HL-60/S4 treated with phorbol 12-myristate 13-acetate at 8.2 ng/mL for 4 days and 3 days (cell line): ENCODE measurements around the gene SRGAP1.
"Not testable (repeated sequence)": the region's sequence is repeated elsewhere in the genome, so short reads cannot be mapped to it uniquely, and the experiment has no call there.

Experiments used
- in situ Hi-C: fragments of 300-500 bp; cut with MboI; formaldehyde crosslinking; loops from 2 replicates; pipeline ENCODE4 v1.15.0; 2022; ENCODE audit warnings: low sequenced_read_pairs

Gene SRGAP1

DNA sequence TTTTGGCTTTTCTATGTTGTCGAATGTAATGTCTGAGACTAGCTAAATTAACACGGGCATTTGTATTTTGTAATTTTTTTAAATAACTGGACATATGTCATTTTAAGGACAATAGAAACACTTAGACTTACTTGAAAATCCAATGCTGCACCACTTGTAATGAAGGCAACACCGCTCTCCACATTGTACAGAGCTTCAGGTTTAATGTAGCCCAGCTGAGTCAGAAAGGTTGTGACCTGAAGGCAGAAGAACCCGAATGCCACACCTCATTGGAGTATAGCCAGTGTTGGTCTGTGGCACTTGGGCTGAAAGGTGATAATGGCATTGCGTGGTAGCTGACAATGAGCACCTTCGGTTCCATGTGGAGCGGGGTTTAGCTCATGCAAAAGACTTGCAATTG, 298.3 kb downstream of the SRGAP1 start:
- in situ Hi-C loops, result no loop called here

GRCh38 chr12:64145226-64145625, 300.7 kb downstream of the SRGAP1 start:
- in situ Hi-C loops, result no loop called here

DNA sequence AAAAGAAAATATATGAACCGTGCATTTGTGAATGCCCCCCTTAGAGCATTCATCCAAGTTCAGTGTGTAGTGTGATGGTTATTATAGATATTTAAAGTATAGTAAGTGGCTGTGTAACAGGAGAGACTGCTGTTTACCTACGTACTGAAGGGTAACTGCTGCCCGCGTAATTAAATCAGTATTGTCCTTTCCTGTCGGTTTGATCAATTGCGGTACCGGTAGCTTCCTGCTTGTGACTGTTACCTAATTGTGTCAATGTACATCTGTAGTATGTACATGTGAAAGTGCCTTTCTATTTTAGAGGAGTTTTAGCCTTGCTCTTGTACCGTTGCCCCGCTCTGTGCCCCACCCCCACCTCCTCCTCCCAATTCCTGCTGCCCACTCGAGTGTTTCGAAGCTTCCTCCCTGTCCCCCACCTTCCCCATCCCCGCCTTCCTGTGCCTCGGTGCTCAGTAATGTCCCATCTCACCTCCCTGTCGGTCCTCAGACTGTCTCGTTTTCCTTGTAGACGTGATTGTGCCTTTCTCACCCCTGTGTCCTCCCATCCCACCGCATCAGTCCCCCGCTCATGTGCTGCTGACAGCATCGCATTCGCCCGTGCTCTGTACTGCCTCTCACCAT, 302.6 kb downstream of the SRGAP1 start:
- in situ Hi-C loops, result no loop called here

DNA sequence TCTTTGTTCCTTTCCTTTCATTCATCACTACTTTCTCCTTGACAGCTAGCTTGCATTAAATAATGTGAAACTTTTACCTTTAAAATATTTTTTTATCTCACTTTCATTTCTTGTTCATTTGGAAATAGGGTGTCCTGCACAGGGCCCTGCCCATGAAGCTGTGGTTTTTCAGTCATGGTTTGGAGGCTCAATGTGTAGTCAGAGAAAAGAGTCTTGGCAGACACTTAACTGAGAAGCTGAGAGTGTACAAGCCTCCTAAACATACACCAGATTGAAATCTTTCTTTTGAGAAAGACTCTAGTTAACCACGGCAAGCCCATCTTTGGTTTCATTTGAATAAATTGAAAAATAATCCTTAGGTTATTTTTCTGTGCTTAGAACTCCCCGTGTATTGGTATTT, 303.4 kb downstream of the SRGAP1 start:
- in situ Hi-C loops, result no loop called here

GRCh38 chr12:64154677-64155076, 310.2 kb downstream of the SRGAP1 start:
- in situ Hi-C loops, result no loop called here

GRCh38 chr12:64157110-64157509, 312.6 kb downstream of the SRGAP1 start:
- in situ Hi-C loops, result no loop called here

GRCh38 chr12:64160021-64160710, 315.7 kb downstream of the SRGAP1 start:
- in situ Hi-C loops, result no loop called here

- in situ Hi-C loops, result no loop called here
Observed at GRCh38 chr12:64160711-64161060, 316.2 kb downstream of the SRGAP1 start.

DNA sequence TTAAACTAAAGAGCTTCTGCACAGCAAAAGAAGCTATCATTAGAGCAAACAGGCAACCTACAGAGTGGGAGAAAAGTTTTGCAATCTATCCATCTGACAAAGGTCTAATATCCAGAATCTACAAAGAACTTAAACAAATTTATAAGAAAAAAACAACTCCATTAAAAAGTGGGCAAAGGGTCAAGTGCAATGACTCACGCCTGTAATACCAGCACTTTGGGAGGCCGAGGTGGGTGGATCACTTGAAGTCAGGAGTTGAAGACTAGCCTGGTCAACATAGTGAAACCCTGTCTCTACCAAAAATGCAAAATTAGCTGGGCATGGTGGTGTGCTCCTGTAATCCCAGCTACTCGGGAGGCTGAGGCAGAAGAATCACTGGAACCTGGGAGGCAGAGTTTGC, 322.1 kb downstream of the SRGAP1 start:
- in situ Hi-C loops, result not testable (repeated sequence)

GRCh38 chr12:64167041-64167440, 322.5 kb downstream of the SRGAP1 start:
- in situ Hi-C loops, result not testable (repeated sequence)

GRCh38 chr12:64170024-64170423, 325.5 kb downstream of the SRGAP1 start:
- in situ Hi-C loops, result no loop called here

DNA sequence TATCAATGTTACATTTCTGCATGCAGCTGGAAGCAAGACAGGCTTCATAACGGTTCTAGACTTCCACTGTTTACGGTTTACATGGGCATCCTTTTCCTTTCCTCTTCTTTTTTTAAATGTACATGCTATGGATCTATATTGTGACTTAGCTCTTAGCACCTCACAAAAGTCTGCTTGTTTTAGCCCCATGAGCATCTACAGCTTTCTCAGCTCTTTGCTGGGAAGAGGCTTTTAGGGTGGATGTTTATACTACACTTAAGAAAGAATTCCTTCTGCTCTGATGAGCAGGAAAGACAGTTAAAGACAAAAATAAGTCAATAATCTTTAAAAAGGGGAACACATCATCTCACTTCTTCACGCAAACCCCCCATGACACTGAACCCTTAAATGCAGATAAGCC, 326.2 kb downstream of the SRGAP1 start:
- in situ Hi-C loops, result no loop called here

DNA sequence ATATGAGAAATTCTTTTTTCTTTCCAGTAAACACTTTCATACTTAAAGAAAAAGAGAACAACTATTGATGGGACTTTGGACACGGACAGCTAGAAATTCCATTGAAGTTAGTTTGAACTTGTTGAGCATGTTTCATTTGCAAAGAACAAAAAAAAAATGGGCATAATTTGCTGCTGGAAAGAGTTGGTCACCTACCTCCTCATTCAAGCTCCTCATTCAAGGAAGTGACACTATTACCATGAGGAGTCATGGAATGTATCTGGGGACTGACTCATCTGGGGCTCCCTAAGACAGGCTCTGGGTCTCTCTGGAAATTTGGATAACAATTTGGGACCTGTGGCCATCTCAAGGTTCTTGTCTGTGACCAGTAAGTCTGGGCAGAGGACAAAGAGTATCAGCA, 327.2 kb downstream of the SRGAP1 start:
- in situ Hi-C loops, result no loop called here

DNA sequence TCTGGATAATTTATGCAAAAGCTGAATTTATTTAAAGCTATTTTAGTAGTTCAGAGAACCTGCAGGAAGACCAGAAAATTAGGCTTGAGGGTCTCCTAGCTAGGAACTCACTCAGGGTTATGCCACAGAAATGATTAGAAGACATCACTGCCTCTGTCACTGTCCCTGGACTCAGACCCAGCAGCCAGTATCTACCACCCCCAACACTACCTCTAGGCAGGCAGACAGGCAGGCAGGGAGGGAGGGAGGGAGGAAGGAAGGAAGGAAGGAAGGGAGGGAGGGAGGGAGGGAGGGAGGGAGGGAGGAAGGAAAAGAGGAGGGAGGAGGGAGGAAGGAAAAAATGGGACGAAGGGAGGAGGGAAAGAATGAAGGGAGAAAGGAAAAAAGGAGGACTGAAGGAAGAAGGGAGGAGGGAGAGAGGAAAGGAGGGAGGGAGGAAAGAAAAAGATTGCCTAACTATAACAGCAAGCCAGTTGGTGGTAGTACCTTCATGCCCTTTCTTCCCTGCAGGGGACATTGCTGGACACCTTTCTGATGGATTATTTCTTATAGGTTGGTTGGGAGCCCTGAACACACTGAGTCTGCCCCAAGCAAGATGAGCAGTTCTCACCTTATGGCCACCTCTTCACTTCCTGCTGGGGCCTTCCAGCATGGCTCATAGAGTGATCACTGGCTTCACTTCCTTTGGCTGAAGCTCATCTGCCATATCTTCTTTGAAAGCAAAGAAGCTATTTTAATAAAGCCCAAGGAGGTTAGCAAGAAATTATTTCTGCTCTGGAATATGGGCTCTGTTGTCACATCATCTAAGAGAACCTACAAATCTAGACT, 327.9 kb downstream of the SRGAP1 start:
- in situ Hi-C loops, result no loop called here

GRCh38 chr12:64173456-64173855, 329.0 kb downstream of the SRGAP1 start:
- in situ Hi-C loops, result no loop called here

DNA sequence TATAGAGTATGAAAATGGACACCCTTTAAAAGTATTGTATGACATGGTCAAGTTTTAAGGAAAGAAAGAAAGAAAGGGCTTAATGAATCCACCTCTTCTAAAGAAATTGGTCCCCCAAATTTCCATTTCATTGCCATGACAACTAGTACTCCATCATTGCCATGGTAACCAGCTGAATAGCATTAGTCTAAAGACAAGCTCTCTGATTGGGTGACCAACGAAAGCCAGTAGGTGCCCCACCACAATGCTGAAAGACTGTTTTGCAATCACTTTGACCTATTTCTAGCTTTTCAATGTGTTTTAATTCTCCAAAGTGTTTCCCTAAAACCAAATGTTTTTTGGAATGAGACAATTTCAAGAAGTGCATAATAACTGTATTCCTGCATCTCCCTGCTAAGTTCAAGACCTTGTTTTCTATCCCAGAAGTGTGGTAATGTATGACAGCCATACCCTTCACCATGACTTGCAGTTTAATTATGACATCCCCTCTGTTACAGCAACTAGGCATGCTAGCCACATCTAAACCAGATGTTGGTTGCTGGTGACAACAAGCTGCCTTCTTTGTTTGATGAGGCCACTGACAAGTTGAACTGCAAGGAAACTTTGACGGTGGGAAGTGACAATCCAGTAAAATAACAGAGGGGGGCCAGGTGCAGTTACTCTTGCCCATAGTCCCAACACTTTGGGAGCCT, 330.9 kb downstream of the SRGAP1 start:
- in situ Hi-C loops, result no loop called here

DNA sequence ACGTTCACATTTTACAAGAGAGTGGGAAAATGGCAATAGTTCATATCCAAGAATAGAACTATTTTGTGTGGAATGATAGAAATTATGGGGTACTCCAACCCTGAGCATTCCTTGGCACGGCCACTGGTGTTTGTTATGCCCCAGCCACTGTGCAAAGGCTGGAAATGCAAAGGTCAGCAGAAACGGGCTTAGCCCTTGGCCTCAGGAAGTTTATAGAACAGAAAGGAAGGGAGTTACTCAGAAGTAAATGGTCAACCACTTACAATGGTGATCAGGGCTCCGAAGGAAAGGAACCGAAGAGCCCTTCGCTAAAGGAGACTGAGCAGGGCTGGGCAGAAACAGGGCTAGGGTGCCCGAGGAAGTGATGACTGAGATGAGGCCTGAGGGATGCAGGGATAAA, 332.5 kb downstream of the SRGAP1 start:
- in situ Hi-C loops, result no loop called here

- in situ Hi-C loops, result no loop called here
Observed at GRCh38 chr12:64178122-64178521, 333.6 kb downstream of the SRGAP1 start.

DNA sequence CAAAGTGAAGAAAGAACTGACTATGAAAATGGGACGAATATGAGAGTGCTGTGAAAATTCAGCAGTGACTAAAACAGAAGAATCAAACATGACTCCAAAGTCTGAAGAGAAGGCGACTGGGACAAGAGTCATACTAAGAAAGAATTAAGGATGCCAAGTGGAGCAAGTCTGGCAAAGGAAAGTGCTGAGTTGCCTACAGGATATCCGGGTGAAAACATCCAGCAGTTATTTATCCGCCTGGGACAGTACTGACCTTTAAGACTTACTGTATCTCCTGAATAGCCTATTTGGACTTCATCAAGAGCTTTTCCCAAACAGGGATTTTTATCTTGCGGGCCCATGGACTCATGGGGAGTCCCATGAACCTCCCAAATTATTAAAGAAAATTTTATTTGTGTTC, 336.5 kb downstream of the SRGAP1 start:
- in situ Hi-C loops, result no loop called here

- in situ Hi-C loops, result no loop called here
Observed at GRCh38 chr12:64181430-64182291, 337.2 kb downstream of the SRGAP1 start.

DNA sequence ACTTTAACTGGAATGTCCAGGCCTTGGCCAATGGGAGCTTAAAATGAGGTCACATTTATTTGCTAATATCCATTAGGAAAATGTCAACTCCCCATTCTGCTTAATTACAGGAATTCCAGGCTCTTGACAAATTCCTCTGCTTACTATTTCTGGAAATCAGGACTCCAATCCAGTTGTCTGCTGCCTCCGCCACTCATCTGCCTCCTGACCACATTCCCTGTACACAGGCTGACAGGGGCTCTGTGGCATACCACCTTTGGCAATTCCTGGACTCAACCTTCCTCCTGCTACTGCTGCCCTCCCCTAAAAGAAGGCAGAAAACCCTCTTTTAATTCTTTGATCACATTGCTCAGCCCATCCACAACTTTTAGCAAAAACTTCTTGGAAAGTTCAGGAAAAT, 339.7 kb downstream of the SRGAP1 start:
- in situ Hi-C loops, result no loop called here
